Subcutaneous adipose tissue (tissue), 4 donors: Measurements from ENCODE around the gene AKT1. TPM values are rescaled to one million over a fixed set of nuclear protein-coding genes. Genes with fewer than 3 reads are reported as not detected.

ENCODE experiments used
- total RNA-seq, 4 donors: library from RNA; depleted of rRNA; stranded (reverse); fragments of >200 nt; gene quantifications; one replicate each; pipeline ENCODE4 v1.1.0, GENCODE V29; 2016
- TF ChIP-seq, protein P1 (sequence below): fragments of 450-650 bp; IDR thresholded peaks from one replicate; pipeline ENCODE4 v1.5.1; 2016; ENCODE audit warnings: low read depth, mild to moderate bottlenecking, control low read depth, antibody characterized with exemption, moderate library complexity

Gene AKT1
- total RNA-seq, 4 donors from 2014 or later = 70.9 to 264 (median 110) TPM

DNA sequence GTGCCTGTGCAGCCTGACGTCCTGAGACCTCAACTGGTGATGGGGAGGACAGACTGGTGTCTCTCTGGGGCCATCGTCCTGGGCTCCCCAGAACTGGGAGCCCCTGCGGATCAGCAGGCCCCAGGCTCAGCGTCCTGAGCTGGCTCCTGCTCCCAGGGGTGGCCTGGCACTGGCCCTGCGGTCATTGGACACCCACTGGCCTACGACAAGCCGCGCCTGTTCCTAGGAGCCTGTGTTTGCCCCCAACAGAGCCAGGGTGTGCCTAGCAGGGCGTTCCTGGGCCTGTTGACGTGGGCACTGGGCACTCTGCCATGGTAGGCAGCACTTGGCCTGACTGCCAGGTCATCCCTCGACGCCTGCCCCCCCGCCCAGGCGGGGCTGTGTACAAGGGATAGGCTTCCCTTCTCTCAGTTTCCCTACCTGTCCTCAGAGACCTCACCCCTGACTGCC, 63.2 kb downstream of the AKT1 start:
- TF ChIP-seq, protein P1, sequence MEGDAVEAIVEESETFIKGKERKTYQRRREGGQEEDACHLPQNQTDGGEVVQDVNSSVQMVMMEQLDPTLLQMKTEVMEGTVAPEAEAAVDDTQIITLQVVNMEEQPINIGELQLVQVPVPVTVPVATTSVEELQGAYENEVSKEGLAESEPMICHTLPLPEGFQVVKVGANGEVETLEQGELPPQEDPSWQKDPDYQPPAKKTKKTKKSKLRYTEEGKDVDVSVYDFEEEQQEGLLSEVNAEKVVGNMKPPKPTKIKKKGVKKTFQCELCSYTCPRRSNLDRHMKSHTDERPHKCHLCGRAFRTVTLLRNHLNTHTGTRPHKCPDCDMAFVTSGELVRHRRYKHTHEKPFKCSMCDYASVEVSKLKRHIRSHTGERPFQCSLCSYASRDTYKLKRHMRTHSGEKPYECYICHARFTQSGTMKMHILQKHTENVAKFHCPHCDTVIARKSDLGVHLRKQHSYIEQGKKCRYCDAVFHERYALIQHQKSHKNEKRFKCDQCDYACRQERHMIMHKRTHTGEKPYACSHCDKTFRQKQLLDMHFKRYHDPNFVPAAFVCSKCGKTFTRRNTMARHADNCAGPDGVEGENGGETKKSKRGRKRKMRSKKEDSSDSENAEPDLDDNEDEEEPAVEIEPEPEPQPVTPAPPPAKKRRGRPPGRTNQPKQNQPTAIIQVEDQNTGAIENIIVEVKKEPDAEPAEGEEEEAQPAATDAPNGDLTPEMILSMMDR = no peak

- TF ChIP-seq, protein P1 = no peak
Observed at GRCh38 chr14:104731320-104732294, 63.9 kb downstream of the AKT1 start.

DNA sequence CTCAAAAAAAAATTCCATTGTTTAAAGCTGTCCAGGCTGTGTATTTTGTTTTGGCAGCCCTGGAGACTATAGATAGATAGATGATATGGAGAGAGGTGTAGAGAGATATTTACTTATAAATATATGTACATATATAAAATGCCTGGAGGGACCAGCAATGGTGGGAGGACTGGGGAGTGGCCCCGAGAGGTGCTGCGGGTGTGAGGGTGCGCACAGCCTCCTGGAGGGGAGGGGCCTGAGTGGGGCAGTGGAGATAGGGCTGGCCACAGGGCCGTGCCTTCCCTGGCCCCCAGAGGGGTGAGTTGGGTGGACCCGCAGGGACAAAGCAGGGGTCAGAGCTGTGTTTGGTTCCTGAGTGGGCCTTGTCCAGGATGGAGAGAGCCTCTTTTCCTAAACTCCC, 65.1 kb downstream of the AKT1 start:
- TF ChIP-seq, protein P1 = no peak

- TF ChIP-seq, protein P1 = no peak
Observed at GRCh38 chr14:104729835-104730181, 65.7 kb downstream of the AKT1 start.

GRCh38 chr14:104728631-104729030, 66.9 kb downstream of the AKT1 start:
- TF ChIP-seq, protein P1 = no peak

DNA sequence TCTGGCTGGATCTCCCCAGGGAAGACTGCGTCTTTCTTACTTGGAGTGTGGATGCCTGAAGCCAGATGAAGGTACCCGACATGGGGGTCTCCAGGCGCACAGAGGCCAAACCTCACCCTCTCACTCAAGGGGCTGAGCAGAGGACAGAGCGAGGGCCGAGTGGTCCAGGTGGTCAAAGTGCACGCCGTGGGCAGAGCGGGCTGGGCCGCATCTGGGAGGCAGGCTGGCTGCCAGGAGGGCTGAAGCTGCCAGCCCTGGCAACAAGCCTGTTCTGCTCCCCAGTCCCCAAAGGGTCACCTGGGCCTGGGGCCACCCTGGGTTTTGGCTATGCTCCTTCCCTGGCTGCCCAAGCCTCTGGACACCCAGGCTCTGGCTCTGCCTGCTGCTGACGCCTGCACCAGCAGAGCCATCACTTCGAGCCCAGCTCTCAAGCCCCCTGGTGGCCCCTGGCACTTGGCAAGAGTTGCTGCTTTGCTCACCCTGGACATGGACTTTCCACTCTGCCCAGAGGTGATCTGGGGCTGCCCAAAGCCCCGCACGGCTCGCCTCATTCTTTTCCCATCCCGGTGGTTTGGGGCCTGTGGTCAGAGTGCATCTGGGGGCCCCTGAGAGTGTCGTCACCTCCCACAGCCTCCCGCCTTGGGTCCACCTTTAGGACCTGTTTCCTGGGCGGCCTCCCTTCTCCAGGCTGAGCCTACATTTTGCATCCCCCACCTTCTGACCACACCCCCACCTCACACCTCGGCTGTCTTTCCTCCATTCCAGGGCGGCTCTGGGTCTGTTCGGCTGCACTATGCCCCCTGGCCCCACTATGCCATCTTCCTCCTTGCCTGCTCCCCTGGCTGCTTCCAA, 68.7 kb downstream of the AKT1 start:
- TF ChIP-seq, protein P1 = no peak
